ENCODE measurements around the gene NKX1-1.

- no peak for TF ChIP-seq CTCF (conservative IDR thresholded peaks at IDR 0.05)
- no peak for TF ChIP-seq EZH2 (IDR thresholded peaks at IDR 0.05; ENCODE audit: low read depth)
These were observed 45.0 kb upstream of the NKX1-1 start for GRCh38 chr4:1451106-1451751.
